HEK293 (cell line): ENCODE measurements around the gene IFNAR1.

Experiments used
- CTCF ChIA-PET: fragments of 350-600 bp; formaldehyde crosslinking; extraction: SDS; loops from one replicate; lab custom pipeline; 2021; ENCODE audit warnings: antibody characterized with exemption; lab: Yijun Ruan, JAX
- POLR2A ChIA-PET: fragments of 300-600 bp; formaldehyde crosslinking; extraction: SDS; loops from one replicate; lab custom pipeline; 2020; ENCODE audit warnings: antibody characterized with exemption, inconsistent platforms; lab: Yijun Ruan, JAX
- H3K27ac ChIP-seq: fragments of 200-500 bp; sonication (Bioruptor generic); 2 replicates; pipeline ENCODE4 v1.5.1; 2014; ENCODE audit warnings: low read depth, low read length, control low read depth, inconsistent platforms; ENCODE audit errors: extremely low read depth
- H3K36me3 ChIP-seq, 2 experiments: fragments of 200-500 bp in 1 of 2; sonication (Bioruptor generic) in 1 of 2; 1 replicate in 1 of 2; 2 replicates in 1 of 2; pipeline ENCODE4 v1.5.1; 2014 to 2017; ENCODE audit warnings: inconsistent platforms in 2 of 2, low read length in 2 of 2; ENCODE audit not compliant: control insufficient read depth in 2 of 2, insufficient read depth in 1 of 2
- H3K4me1 ChIP-seq: fragments of 200-500 bp; sonication (Bioruptor generic); 2 replicates; pipeline ENCODE4 v1.5.1; 2014; ENCODE audit warnings: mild to moderate bottlenecking, low read length, inconsistent platforms; ENCODE audit not compliant: control insufficient read depth, insufficient read depth
- H3K4me3 ChIP-seq: 2 replicates; pipeline ENCODE4 v1.5.1; 2011; ENCODE audit warnings: low read depth, mild to moderate bottlenecking, control low read depth, low read length, moderate library complexity
- H3K9me3 ChIP-seq: fragments of 200-500 bp; sonication (Bioruptor generic); 2 replicates; pipeline ENCODE4 v1.5.1; 2014; ENCODE audit warnings: low read depth, low read length, inconsistent platforms; ENCODE audit not compliant: control insufficient read depth, insufficient read depth
- ATF2 ChIP-seq: fragments of 450-650 bp; formaldehyde crosslinking; IDR thresholded peaks from 2 replicates; pipeline ENCODE4 v1.5.1; 2016; ENCODE audit warnings: missing biosample characterization, missing genetic modification characterization, low read depth
- BCL6B ChIP-seq: fragments of 450-650 bp; formaldehyde crosslinking; IDR thresholded peaks from 2 replicates; pipeline ENCODE4 v1.5.1; 2017; ENCODE audit warnings: missing biosample characterization, missing genetic modification characterization
- KLF1 ChIP-seq: fragments of 450-650 bp; formaldehyde crosslinking; IDR thresholded peaks from 2 replicates; pipeline ENCODE4 v1.5.1; 2016; ENCODE audit warnings: missing biosample characterization, missing genetic modification characterization
- KLF7 ChIP-seq: fragments of 450-650 bp; formaldehyde crosslinking; IDR thresholded peaks from 2 replicates; pipeline ENCODE4 v1.5.1; 2016; ENCODE audit warnings: missing biosample characterization, missing genetic modification characterization, borderline replicate concordance
- PRDM10 ChIP-seq: fragments of 450-650 bp; formaldehyde crosslinking; IDR thresholded peaks from 2 replicates; pipeline ENCODE4 v1.5.1; 2016; ENCODE audit warnings: missing biosample characterization, missing genetic modification characterization
- REPIN1 ChIP-seq: fragments of 450-650 bp; formaldehyde crosslinking; IDR thresholded peaks from 2 replicates; pipeline ENCODE4 v1.5.1; 2017; ENCODE audit warnings: missing biosample characterization, missing genetic modification characterization, low read depth
- ZBTB17 ChIP-seq: fragments of 450-650 bp; formaldehyde crosslinking; IDR thresholded peaks from 2 replicates; pipeline ENCODE4 v1.5.1; 2016; ENCODE audit warnings: missing biosample characterization, missing genetic modification characterization
- ZBTB20 ChIP-seq: fragments of 450-650 bp; formaldehyde crosslinking; IDR thresholded peaks from 2 replicates; pipeline ENCODE4 v1.5.1; 2016; ENCODE audit warnings: missing biosample characterization, missing genetic modification characterization
- ZBTB48 ChIP-seq: fragments of 450-650 bp; formaldehyde crosslinking; IDR thresholded peaks from 2 replicates; pipeline ENCODE4 v1.5.1; 2016; ENCODE audit warnings: missing biosample characterization, missing genetic modification characterization
- ZFP37 ChIP-seq: fragments of 450-650 bp; formaldehyde crosslinking; IDR thresholded peaks from 2 replicates; pipeline ENCODE4 v1.5.1; 2016; ENCODE audit warnings: missing biosample characterization, missing genetic modification characterization
- ZNF146 ChIP-seq: fragments of 450-650 bp; formaldehyde crosslinking; IDR thresholded peaks from 2 replicates; pipeline ENCODE4 v1.5.1; 2016; ENCODE audit warnings: missing biosample characterization, missing genetic modification characterization
- ZNF174 ChIP-seq: fragments of 450-650 bp; formaldehyde crosslinking; IDR thresholded peaks from 2 replicates; pipeline ENCODE4 v1.5.0; 2017; ENCODE audit warnings: missing biosample characterization, mild to moderate bottlenecking, missing genetic modification characterization
- ZNF211 ChIP-seq: fragments of 450-650 bp; formaldehyde crosslinking; IDR thresholded peaks from 2 replicates; pipeline ENCODE4 v1.5.1; 2016; ENCODE audit warnings: low read depth, missing biosample characterization, missing genetic modification characterization
- ZNF214 ChIP-seq: fragments of 450-650 bp; formaldehyde crosslinking; IDR thresholded peaks from 2 replicates; pipeline ENCODE4 v1.5.1; 2017; ENCODE audit warnings: missing biosample characterization, mild to moderate bottlenecking, missing genetic modification characterization, borderline replicate concordance
- ZNF26 ChIP-seq: fragments of 450-650 bp; formaldehyde crosslinking; IDR thresholded peaks from 2 replicates; pipeline ENCODE4 v1.5.1; 2016; ENCODE audit warnings: missing biosample characterization, missing genetic modification characterization
- ZNF274 ChIP-seq, 2 experiments: fragments of 200-500 bp in 1 of 2; fragments of 450-650 bp in 1 of 2; sonication (Bioruptor generic) in 1 of 2; formaldehyde crosslinking in 1 of 2; IDR thresholded peaks; 2 replicates each; pipeline versions ENCODE4 v1.5.1 to v1.6.1; 2014 to 2016; ENCODE audit warnings: borderline replicate concordance in 1 of 2, inconsistent platforms in 1 of 2, low read length in 1 of 2, missing biosample characterization in 1 of 2, missing genetic modification characterization in 1 of 2
- ZNF292 ChIP-seq: fragments of 450-650 bp; formaldehyde crosslinking; IDR thresholded peaks from 2 replicates; pipeline ENCODE4 v1.5.1; 2016; ENCODE audit warnings: low read depth, missing biosample characterization, missing genetic modification characterization, borderline replicate concordance
- ZNF341 ChIP-seq: fragments of 450-650 bp; formaldehyde crosslinking; IDR thresholded peaks from 2 replicates; pipeline ENCODE4; 2016; ENCODE audit warnings: low read depth, missing biosample characterization, missing genetic modification characterization
- ZNF404 ChIP-seq: fragments of 450-650 bp; formaldehyde crosslinking; IDR thresholded peaks from 2 replicates; pipeline ENCODE4 v1.5.1; 2017; ENCODE audit warnings: missing biosample characterization, missing genetic modification characterization
- ZNF501 ChIP-seq: fragments of 450-650 bp; formaldehyde crosslinking; IDR thresholded peaks from 2 replicates; pipeline ENCODE4 v1.5.1; 2016; ENCODE audit warnings: missing biosample characterization, missing genetic modification characterization
- ZNF548 ChIP-seq: fragments of 450-650 bp; formaldehyde crosslinking; IDR thresholded peaks from 2 replicates; pipeline ENCODE4 v1.5.1; 2016; ENCODE audit warnings: missing biosample characterization, missing genetic modification characterization
- ZNF624 ChIP-seq: fragments of 450-650 bp; formaldehyde crosslinking; IDR thresholded peaks from 2 replicates; pipeline ENCODE4 v1.5.1; 2017; ENCODE audit warnings: missing biosample characterization, missing genetic modification characterization
- TF ChIP-seq, protein P1 (sequence below): fragments of 450-650 bp; formaldehyde crosslinking; IDR thresholded peaks from 2 replicates; pipeline ENCODE4 v1.5.1; 2017; ENCODE audit warnings: missing biosample characterization, missing genetic modification characterization

Gene IFNAR1

GRCh38 chr21:33286600-33287456, 37.9 kb upstream of the IFNAR1 start:
- POLR2A ChIA-PET: interaction anchor here (0.6 to 1.5 kb wide), 4 partner anchors 38 to 193 kb away, joined by 3 to 13 read pairs (median 4); partner anchors contain the start of genes IFNAR1 and TMEM50B
- H3K4me3 ChIP-seq: no peak overlapping the region
- CTCF ChIA-PET: interaction anchor here (0.6 to 1.5 kb wide), 3 partner anchors 23 to 159 kb away, joined by 3 to 5 read pairs (median 5); no protein-coding TSS in a partner anchor
- H3K27ac ChIP-seq: no peak overlapping the region
- TF ChIP-seq ZFP37 (tag by site-specific recombination): no peak
- TF ChIP-seq KLF7 (tag by site-specific recombination): peak; percentile 58; the same call in 1 of the 2 replicates
- peak; percentile 94 for TF ChIP-seq KLF1
- TF ChIP-seq PRDM10 (tag by site-specific recombination): peak; percentile 90
- no peak for TF ChIP-seq REPIN1 (tag by site-specific recombination)
- no peak for TF ChIP-seq ZNF341 (tag by site-specific recombination)
- no peak for TF ChIP-seq ZNF214 (tag by site-specific recombination)
- TF ChIP-seq ZNF548 (tag by site-specific recombination): no peak
- no peaks in the 10 kb centered on the region for H3K9me3 ChIP-seq
- H3K4me1 ChIP-seq: peaks cover 11% of the 10 kb centered on the region
- peaks cover 6 to 56% of the 10 kb centered on the region in 2 experiments; a peak in 2 of 3 replicates for H3K36me3 ChIP-seq

GRCh38 chr21:33289199-33289819, 35.5 kb upstream of the IFNAR1 start:
- POLR2A ChIA-PET: interaction anchor here (1.6 kb wide), 1 partner anchor 36 kb away, joined by 4 read pairs; the partner anchor contains the start of gene IFNAR1
- Histone ChIP-seq H3K36me3 (peaks cover 6 to 57% of the 10 kb centered on the region in 2 experiments; a peak in 2 of 3 replicates), H3K27ac (no peak overlapping the region), H3K9me3 (no peaks in the 10 kb centered on the region), H3K4me1 (peaks cover 11% of the 10 kb centered on the region), H3K4me3 (no peak overlapping the region)
- CTCF ChIA-PET: interaction anchor here (0.6 kb wide), 1 partner anchor 288 kb away, joined by 3 read pairs; no protein-coding TSS in a partner anchor
- no peak for TF ChIP-seq ATF2
- no peak for TF ChIP-seq ZNF211 (tag by site-specific recombination)
- TF ChIP-seq ZNF274 (IDR thresholded peaks at IDR 0.05; ENCODE audit: low read length): no peak
- no peak for TF ChIP-seq ZNF274 (tag by site-specific recombination; IDR thresholded peaks at IDR 0.05; ENCODE audit: borderline replicate concordance)
- TF ChIP-seq ZNF26: no peak
- no peak for TF ChIP-seq ZNF501 (tag by site-specific recombination)
- TF ChIP-seq, protein P1, sequence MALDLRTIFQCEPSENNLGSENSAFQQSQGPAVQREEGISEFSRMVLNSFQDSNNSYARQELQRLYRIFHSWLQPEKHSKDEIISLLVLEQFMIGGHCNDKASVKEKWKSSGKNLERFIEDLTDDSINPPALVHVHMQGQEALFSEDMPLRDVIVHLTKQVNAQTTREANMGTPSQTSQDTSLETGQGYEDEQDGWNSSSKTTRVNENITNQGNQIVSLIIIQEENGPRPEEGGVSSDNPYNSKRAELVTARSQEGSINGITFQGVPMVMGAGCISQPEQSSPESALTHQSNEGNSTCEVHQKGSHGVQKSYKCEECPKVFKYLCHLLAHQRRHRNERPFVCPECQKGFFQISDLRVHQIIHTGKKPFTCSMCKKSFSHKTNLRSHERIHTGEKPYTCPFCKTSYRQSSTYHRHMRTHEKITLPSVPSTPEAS (tag by site-specific recombination): no peak
- no peak for TF ChIP-seq ZNF174 (tag by site-specific recombination)
- TF ChIP-seq ZNF624 (tag by site-specific recombination): no peak
- TF ChIP-seq ZNF292 (tag by site-specific recombination): no peak
- no peak for TF ChIP-seq ZBTB20 (tag by site-specific recombination)
- TF ChIP-seq ZNF404 (tag by site-specific recombination): no peak
- no peak for TF ChIP-seq BCL6B (tag by site-specific recombination)
- no peak for TF ChIP-seq ZBTB17 (tag by site-specific recombination)
- no peak for TF ChIP-seq ZNF146 (tag by site-specific recombination)
- no peak for TF ChIP-seq ZBTB48
